GM18498 (cell line): ENCODE measurements around the gene CREG1.
"Not testable (repeated sequence)": the region's sequence is repeated elsewhere in the genome, so short reads cannot be mapped to it uniquely, and the experiment has no call there.

ENCODE experiments used
- ATAC-seq: cut with Tn5 transposase; IDR thresholded peaks from one replicate; pipeline ENCODE4 v1.9.1; 2021; ENCODE audit warnings: mild to moderate bottlenecking, moderate library complexity; ENCODE audit not compliant: unreplicated experiment

Gene CREG1

GRCh38 chr1:167553136-167554027 lies at the start of gene CREG1:
Gene CREG1, minus strand, starts transcription at chr1:167553762.
- peak; percentile 98 for ATAC-seq

DNA sequence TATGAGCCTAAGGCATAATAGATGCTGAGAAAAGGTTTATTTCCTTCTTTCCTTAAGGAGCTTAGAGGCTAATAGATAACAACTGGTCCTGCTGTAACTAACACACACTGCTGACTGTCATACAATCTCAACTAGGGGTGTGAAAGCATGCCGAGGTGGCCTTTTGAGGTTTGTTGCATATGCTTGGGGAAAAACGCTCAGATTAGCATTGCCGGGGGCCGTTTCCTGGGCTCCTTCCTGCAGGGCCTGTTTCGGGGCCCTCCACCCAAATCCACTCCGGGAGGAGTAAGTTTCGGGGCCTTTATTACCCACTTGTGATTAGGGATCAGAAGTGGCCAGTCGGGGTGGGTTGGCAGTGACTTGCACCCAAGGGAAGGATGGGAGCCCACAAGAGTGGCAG lies 49.3 kb upstream of the CREG1 start:
- no peak for ATAC-seq

GRCh38 chr1:167601442-167602383 lies 48.2 kb upstream of the CREG1 start:
- ATAC-seq: no peak

DNA sequence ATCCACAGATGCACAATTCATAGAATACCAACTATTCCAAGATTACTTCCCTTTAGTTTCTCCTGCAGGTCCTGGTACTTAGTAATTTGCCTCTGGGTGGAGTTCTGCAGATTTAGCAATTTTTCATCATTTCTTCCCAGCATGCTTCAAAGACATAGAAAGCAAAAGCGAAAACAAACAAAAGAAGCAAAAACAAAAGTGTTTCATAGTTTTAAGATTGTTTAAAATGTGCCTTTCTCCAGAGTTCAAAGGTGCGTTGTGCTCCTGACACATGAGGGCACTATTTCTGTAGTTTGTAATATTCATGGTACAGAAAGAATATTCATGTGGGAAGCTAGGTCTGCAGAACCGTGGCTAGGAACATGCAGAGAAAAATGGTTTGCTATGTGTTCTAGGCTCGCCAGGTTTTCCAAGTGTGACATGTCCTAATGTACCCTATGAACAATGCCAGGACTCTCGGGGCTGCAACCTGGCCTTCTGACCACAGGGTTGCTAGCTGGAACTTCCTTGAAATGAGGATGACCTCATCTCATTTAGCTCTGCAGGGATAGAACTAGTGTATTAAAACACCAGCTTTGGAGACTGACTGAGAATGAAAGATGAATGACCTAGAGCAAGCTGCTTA lies 46.5 kb upstream of the CREG1 start:
- ATAC-seq: peak; percentile 76

DNA sequence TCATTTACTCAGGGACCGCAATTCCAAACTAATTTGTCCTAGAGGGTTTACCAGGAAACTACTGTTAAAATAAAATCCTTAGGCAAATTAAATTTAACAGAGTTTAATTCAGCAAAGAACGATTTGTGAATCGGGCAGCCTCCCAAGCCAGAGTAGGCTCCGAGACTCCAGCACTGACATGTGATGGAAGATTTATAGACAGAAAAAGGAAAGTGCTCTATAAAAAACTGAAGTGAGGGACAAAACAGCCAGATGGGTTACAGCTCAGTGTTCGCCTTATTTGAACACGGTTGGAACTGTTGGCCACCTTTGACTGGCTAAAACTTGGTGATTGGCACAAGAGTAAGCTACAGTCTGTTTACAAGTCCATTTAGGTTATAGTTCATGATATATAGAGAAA lies 41.3 kb upstream of the CREG1 start:
- no peak for ATAC-seq

DNA sequence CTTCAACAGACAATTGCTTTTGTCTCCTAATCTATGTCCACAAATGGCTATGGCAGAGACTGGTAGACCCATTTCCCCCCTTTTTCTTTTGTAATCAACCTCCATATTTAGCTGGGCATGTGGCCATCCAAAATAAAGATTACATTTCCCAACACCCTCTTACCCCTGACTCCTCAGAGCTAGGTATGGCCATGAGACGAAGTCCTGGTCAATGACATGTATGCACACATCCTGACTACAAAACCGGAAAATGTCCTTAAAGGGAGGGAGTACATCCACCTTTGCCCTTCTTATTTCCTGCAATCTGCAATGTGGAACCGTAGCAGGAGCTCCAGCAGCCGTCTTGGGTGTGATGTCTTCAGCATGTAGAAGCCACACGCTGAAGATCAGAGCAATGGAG lies 40.3 kb upstream of the CREG1 start:
- no peak for ATAC-seq

DNA sequence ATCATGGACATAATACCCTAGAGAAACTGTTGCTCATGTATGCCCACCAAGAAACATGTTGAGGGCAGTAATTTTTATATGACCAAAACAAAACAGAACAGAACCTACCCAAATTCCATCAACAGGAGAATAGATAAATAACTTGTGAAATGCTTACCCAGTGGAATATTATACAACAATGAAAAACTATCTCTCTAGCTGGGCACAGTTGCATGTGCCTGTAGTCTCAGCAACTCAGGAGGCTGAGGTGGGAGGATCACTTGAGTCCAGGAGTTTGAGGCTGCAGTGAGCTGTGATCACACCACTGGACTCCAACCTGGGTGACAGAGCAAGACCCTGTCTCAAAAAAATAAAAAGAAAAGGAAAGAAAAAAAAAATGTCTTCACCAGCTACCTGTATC lies 38.9 kb upstream of the CREG1 start:
- ATAC-seq: no peak

DNA sequence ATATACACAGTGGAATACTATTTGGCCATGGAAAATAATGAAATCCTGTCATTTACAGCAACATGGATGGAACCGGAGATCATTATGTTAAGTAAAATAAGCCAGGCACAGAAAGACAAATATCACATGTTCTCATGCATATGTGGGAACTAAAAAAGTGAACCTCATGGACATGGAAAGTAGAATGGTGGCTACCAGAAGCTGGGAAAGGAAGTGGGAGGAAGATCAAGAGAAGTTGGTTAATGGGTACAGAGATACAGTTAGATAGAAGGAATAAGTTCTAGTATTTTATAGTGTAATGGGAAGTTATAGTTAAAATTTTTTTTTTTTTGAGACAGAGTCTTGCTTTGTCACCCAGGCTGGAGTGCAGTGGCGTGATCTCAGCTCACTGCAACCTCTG lies 34.8 kb upstream of the CREG1 start:
- ATAC-seq: no peak

GRCh38 chr1:167587872-167588271 lies 34.3 kb upstream of the CREG1 start:
- ATAC-seq: no peak

DNA sequence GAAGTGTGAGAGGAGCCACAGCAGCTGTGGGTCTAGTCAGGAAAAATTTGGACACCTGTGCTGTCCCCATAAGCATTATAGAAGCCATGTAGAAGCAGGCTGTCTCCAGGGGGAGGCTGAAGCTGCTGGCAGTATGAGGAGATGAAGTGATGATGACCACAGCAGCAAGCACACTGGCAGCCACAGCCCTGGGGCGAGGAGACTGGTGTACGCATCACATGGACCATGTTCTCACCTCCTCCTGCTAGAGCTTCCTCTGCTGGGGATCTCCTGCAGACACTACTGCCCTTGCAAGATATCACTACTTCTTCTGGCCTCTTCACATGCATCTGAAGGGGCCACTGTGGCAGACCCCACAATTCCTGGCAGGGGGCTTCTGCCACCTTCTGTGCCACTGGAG lies 33.8 kb upstream of the CREG1 start:
- no peak for ATAC-seq

- no peak for ATAC-seq
Observed at GRCh38 chr1:167584581-167584980, 31.0 kb upstream of the CREG1 start.

- no peak for ATAC-seq
Observed at GRCh38 chr1:167582722-167583121, 29.2 kb upstream of the CREG1 start.

GRCh38 chr1:167582064-167582463 lies 28.5 kb upstream of the CREG1 start:
- ATAC-seq: no peak

- no peak for ATAC-seq
Observed at GRCh38 chr1:167579986-167580385, 26.4 kb upstream of the CREG1 start.

DNA sequence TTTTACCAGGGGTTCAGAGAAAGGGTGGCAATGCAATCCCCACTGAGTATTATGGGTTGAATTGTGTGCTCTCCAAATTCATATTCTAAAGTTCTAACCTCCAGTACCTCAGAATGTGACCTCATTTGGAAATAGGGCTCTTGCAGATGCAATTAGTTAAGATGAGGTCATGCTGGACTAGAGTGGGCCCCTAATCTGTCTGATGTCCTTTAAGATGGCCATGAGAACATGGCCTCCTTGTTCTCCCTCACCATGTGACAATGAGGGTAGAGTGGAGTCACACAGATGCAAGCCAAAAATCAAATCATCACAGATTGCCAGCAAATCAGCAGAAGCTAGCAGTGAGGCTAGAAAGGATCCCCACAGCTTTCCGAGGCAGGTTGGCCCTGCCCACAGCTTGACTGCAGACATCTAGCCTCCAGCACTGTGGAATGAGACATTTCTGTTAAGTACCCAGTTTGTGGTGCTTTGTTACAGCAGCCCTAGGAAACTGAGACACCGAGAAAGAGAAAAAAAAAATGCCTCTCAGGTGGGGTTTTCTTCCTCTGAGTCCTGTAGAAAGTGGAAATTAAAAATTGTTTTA lies 25.5 kb upstream of the CREG1 start:
- no peak for ATAC-seq

DNA sequence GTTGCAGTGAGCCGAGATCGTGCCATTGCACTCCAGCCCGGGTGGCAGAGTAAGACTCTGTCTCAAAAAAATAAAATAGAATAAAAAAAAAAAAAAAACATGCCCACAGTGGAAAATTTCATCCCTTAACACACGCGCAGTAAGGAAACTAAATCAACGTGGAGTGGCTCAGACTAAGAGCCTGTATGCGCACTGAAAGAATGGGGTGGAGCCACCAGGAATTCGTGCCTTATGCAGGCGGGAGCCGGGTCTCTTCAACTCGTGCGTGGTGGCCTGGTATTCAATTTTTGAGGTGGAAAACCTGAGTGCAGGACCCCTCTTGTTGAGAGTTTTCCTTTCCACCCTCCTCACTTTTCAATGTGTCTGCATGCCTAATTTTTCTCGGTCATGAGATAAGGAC lies 22.1 kb upstream of the CREG1 start:
- ATAC-seq: no peak

DNA sequence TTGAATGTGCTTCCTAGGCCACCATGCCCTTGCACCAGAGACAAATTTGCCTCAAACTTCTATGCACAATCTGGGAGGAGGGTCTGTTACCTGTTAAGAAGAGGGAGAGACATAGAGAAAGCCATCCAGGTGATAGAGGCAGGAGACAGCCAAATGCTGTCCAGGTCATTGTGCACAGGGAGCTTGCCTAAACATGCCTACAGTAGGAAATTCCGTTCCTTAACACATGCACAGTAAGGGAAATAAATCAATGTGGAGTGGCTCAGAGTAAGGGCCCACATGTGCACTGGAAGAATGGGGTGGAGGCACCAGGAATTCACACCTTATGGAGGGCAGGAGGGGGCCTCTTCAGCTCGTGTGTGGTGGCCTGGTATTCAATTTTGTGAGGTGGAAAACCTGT lies 19.5 kb upstream of the CREG1 start:
- no peak for ATAC-seq

GRCh38 chr1:167570712-167571111 lies 17.1 kb upstream of the CREG1 start:
- not testable (repeated sequence) for ATAC-seq

DNA sequence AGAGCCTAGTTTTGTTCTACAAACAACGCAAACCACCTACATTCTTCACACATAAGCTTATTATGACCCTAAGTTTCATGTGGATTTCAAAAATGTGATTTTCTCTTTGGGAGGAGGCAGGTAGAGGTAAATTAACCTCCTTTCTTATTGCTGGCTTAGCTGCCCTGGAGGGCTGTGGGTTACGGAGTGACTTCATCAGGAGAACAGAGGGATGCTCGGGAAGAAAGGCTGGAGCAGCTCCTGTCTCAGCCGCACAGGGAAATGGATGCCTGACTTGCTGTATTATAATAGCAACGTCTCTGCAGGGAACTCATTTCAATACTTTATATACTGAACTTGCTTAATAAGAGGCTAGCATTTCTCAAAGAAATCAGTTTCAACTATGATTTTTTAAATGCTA lies 14.1 kb upstream of the CREG1 start:
- ATAC-seq: no peak

DNA sequence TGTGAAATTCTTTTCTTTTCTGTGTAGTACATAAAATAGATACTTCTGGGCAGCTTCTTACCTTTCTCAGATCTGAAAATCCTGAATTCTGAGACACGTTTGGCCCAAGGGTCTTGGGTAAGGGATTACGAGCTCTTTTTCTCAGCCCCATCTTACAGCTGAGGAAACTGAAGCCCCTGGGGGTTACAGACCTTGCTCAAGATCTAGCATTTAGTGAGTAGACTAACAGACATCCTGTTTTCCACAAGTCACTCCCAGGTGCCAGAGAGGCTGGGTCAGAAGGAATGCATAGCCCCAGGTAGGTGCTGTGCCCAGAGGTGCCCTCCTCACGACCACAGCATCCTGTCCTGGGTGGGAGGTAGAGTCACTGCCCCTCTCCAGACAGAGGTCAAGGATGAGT lies 13.2 kb upstream of the CREG1 start:
- ATAC-seq: no peak

DNA sequence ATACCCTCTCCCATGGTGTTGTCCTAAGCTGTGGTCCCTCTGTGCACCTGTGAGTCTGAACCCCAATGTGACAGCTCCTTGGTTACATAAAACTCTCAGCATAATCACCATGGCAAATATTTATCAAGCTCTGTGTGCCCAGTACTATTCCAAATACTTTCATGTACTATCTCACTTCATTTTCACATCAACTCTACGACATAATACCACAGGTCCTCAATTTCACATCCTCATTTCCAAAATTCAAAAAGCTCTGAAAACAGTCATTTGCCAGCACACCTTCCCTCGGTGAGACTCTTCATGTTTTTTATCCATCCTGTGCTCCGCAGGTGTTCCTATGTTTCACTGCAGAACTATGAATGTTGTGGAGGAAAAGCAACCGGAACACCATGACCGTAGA lies 12.4 kb upstream of the CREG1 start:
- no peak for ATAC-seq
